GM12875 (cell line): ENCODE results near the gene EXOC1.

Experiments
- H3K4me3 ChIP-seq: one replicate; pipeline ENCODE4 v1.5.1; 2011; ENCODE audit warnings: low read depth, low read length, control low read depth
- CTCF ChIP-seq: IDR thresholded peaks from 2 replicates; pipeline ENCODE4 v1.5.1; 2011; ENCODE audit warnings: low read depth, mild to moderate bottlenecking, control low read depth, inconsistent platforms, low read length, moderate library complexity, borderline replicate concordance; ENCODE audit not compliant: insufficient read depth

The EXOC1 gene

GRCh38 chr4:55822329-55822728 lies 31.1 kb upstream of the EXOC1 start:
- TF ChIP-seq CTCF = no peak

GRCh38 chr4:55824865-55825264 lies 28.6 kb upstream of the EXOC1 start:
- no peak for TF ChIP-seq CTCF
- no peak overlapping the region for H3K4me3 ChIP-seq

More at GRCh38 chr4:55822329-55822728, 31.1 kb upstream of the EXOC1 start:
- H3K4me3 ChIP-seq = no peak overlapping the region

- TF ChIP-seq CTCF = no peak
These were observed 26.5 kb upstream of the EXOC1 start for GRCh38 chr4:55826986-55827385.

GRCh38 chr4:55827582-55827981 lies 25.9 kb upstream of the EXOC1 start:
- no peak overlapping the region for H3K4me3 ChIP-seq
- TF ChIP-seq CTCF = no peak

More at GRCh38 chr4:55826986-55827385, 26.5 kb upstream of the EXOC1 start:
- no peak overlapping the region for H3K4me3 ChIP-seq

- no peak for TF ChIP-seq CTCF
- H3K4me3 ChIP-seq = no peak overlapping the region
These were observed 23.4 kb upstream of the EXOC1 start for GRCh38 chr4:55830048-55830447.

GRCh38 chr4:55830716-55831115 lies 22.7 kb upstream of the EXOC1 start:
- no peak overlapping the region for H3K4me3 ChIP-seq
- no peak for TF ChIP-seq CTCF

GRCh38 chr4:55834086-55834795 lies 19.2 kb upstream of the EXOC1 start:
- no peak overlapping the region for H3K4me3 ChIP-seq
- TF ChIP-seq CTCF = no peak
